Stromal cell of bone marrow (primary cell): ENCODE results near the gene TUBB4B.
"Not testable (repeated sequence)": the region's sequence is repeated elsewhere in the genome, so short reads cannot be mapped to it uniquely, and the experiment has no call there.

Source experiments
- DNase-seq: peaks from one replicate; pipeline ENCODE4 v3.0.0-alpha.2; 2012; ENCODE audit warnings: low read depth

The TUBB4B gene

DNA sequence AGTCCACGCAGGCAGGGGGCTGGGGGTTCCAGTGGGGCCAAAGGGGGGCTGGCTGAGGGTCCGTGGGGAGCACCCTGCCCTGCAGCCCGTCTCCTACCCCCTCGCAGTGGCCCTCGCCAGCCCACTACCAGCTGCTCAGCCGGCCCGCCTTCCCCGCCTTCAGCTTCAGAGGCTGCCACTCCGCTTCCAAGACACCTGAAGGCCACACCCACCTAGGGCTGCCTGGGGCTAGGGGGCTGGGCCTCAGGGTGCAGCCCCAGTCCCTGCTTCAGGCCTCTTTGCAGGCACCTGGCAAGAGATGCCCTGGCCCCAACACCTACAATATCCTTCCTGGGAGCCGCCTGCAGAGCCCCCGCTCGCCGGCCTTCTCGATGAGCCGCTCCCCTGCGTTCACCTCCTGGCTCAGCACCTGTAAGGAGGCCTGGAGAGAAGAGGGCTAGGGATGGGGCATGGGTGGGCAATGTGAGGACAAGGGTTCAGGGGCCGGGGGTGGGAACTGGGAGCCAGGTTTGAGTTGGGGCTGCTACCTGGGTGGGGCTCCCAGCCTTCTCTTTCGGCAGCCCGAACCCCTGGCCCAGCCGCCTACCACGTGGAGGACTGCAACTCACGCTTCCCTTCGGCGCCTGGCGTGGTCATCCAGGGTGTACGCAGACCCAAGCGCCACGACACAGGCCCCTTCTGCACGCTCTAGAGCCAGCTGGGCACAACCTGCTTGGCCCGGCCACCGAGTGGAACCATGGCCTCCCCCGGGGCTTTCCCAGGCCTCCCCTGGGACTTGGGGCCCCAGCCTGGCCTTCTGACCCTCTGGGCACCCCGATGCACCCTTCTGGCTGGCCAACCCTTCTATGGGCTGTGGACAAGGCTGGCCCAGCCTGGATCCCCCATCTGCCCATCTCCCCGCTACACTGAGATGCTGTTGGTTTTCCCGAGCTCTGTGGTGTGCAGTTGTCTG, 11.7 kb downstream of the TUBB4B start:
- DNase-seq = no peak

DNA sequence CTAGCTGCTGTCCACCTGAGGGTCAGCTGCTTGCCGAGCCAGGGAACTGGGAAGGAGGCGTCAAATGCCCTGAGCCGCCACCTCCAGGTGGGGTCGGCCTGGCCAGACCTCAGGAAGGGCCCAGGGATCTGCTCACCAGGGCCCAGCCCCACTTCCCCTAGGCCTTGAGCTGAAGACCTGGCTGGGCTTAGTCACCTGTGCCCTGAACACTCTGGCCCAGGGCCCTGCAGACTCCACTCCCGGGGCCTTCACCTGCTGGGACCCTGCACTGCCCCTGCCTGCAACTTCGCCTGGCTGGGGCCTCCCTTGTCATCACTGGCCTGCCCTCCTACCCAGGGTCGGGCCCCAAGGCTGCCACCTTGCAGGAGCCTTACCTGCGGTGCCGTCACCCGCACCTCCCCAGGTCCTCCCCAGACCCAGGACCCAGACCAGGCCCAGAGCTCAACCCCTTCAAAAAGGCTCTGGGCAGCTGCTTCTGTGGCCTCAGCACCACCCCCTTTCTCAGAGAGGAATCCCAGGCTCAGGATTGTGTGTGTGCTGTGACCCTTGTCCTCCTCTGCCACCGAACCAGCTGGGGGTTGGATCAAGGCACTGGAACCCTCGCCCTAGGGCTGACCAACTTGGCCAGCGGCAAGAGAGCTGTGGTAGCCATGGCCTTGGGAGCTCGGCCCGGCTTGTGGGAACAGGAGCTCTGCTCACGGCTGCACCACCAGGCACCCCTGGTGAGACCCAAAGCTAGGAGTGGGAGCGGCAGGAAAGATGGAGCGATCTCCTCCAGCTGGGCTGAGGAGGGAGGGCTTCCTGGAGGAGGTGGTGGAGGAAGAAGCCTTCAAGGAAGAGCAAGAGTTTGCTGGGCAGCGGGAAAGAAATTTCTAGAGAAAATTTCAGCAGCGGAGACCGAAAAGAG, 12.9 kb downstream of the TUBB4B start:
- DNase-seq = no peak

DNA sequence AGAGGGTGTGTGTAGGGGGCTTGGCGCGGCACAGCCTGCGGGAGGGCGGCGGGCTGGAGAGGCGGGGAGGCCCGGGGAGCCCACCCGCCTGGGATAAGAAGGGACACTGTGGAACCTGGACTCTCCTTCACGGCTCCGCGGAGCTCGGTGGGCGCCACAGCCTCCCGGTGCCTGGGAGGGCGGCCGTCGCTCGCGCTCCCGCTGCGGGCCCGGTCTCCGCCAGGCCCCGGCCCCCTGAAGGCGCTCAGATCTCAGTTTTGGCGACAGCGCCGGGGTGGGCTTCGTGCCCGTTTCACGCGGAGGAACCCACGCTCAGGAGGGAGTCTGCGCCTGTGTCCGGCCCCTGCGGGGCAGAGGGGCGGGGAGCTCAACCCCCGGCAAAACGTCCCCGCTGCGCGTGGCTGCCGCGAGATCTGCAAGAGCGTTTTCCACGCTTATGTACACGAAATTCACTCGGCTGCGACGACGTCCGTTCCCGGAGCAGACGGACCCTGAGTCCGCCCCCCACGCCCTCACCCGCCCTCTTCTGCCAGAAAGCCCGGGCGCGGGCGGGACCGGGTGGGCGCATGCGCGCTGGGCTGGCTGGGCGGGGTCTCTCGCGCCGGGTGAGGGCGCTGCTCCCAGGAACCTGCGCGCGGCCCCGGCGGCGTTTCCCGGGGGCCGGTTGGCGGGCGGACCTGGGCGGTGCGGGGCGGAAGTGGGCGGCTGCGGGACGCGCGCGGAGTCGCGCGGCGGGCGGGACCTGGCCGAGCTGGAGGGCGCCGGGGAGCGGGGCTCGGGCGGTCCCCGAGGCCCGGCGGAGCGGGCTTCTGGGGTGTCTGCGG, 13.7 kb downstream of the TUBB4B start, which contains the start of gene NELFB:
TSS of gene NELFB (plus strand) at position 704 of the 824 bp plus-strand sequence.
- peak; percentile 74 for DNase-seq

DNA sequence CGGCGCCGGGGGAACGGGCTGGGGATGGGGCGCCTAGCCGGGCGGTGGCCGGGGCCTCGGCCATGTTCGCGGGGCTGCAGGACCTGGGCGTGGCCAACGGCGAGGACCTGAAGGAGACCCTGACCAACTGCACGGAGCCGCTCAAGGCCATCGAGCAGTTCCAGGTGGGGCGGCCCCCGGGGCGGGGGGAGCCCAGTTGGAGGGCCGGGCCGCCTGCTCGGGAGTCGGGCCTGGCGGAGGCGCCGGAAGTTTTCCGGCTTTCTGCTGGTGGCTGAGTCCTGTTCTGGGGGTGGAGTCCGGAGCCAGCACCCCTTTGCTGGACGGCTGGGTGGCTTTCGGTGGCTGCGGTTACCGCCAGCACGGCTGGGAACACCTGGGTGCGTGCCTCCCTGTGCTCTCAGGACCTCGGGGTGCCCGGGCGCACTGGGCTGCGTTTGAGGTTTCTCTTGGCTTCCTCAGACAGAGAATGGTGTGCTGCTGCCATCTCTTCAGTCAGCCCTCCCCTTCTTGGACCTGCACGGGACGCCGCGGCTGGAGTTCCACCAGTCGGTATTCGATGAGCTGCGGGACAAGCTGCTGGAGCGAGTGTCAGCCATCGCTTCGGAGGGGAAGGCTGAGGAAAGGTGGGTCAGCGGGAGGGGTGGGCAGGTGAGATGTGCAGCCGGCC, 14.5 kb downstream of the TUBB4B start:
- DNase-seq = no peak

DNA sequence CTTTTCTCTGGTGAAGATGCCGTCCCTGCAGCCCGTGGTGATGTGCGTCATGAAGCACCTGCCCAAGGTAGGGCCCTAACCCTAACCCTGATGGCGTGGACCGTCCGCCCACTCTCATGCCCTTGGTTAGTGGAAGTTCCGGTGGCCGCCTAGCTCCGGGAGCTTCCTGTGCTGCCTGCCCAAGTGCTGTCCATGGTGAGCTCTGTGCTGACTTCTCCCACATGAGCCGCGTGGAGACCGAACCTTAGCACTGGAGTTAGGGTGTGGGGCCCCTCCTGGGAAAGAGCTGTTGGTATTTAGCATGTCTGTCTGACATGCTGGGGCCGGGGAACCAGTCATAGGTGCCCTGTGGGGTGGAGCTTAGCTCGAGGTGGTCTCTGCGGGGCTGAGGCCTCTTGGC, 15.3 kb downstream of the TUBB4B start:
- DNase-seq = no peak

DNA sequence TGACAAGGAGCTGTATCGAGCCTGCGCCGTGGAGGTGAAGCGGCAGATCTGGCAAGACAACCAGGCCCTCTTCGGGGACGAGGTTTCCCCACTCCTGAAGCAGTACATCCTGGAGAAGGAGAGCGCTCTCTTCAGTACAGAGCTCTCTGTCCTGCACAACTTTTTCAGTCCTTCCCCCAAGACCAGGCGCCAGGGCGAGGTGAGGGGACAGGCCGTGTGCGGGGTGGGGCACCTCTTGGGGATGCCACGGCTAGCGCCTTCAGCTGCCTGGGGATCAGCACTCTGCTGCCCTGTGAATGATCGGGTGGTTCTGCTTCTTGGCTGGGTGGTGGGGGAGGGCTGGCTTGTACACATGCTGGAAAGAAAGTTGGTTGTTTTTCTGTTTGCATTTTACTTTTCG, 15.8 kb downstream of the TUBB4B start:
- no peak for DNase-seq

DNA sequence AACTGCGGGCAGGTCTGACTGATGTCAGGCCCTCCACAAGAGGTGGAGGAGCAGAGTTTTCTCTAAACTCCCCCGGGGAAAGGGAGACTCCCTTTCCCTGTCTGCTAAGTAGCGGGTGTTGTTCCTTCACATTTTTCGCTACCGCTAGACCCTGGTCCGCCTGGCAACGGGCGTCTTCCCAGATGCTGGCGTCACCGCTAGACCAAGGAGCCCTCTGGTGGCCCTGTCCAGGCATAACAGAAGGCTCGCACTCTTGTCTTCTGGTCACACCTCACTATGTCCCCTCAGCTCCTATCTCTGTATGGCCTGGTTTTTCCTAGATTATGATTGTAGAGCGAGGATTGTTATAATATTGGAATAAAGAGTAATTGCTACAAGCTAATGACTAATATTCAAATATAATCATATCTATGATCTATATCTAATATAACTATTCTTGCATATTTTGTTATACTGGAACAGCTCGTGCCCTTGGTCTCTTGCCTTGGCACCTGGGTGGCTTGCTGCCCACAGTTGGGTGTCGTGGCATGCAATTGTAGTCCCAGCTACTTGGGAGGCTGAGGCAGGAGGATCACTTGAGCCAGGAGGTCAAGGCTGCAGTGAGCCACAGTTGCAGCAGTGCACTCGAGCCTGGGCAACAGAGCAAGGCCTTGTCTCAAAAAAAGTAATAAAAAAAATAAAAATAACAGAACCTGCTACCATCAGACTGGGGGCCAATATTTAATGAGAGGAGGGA, 21.3 kb downstream of the TUBB4B start:
- not testable (repeated sequence) for DNase-seq

DNA sequence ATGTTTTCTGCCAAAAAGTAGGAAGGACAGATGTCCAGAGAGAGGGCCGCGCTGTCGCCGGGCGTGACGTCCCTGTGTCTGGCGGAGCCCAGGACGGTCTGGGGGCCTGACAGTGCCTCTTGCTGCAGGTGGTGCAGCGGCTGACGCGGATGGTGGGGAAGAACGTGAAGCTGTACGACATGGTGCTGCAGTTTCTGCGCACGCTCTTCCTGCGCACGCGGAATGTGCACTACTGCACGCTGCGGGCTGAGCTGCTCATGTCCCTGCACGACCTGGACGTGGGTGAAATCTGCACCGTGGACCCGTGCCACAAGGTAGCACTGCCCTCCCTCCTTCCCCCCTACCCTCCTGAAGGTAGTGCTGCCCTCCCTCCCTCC, 21.8 kb downstream of the TUBB4B start:
- DNase-seq = no peak

DNA sequence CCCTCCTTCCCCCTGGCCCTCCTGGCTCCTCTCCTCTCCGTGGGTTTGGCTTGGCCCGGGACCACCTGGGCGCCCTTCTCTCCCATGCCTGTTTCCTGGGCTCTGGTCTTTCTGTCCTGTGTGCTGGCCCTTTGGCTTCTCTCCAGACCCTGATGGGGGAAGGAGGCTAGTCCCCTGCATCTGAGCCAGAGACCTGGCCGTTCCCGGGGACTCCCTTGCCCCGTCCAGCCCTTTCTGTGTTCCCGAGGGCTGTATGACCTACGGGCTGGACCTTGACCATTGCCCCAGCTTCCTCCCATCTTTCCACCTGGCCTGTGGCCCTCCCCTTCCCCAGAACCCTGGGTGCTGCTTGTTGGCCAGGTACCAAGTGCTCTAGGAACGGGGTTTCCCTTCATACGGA, 22.4 kb downstream of the TUBB4B start:
- DNase-seq = no peak

DNA sequence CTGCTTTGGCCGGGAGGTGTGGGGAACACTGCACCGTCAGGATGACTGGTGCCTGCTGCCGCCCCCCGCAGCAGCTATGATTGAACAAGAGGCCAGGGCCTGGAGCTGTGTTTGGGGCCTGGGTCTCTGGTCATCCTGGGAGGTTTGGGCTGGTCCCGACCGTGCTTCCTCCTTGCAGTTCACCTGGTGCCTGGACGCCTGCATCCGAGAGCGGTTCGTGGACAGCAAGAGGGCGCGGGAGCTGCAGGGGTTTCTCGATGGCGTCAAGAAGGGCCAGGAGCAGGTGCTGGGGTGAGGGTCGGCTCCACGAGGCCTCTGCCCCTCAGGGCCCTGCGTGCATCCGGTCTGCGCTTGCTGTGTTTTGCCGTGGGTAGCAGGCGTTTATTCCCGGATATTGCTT, 23.0 kb downstream of the TUBB4B start:
- no peak for DNase-seq

DNA sequence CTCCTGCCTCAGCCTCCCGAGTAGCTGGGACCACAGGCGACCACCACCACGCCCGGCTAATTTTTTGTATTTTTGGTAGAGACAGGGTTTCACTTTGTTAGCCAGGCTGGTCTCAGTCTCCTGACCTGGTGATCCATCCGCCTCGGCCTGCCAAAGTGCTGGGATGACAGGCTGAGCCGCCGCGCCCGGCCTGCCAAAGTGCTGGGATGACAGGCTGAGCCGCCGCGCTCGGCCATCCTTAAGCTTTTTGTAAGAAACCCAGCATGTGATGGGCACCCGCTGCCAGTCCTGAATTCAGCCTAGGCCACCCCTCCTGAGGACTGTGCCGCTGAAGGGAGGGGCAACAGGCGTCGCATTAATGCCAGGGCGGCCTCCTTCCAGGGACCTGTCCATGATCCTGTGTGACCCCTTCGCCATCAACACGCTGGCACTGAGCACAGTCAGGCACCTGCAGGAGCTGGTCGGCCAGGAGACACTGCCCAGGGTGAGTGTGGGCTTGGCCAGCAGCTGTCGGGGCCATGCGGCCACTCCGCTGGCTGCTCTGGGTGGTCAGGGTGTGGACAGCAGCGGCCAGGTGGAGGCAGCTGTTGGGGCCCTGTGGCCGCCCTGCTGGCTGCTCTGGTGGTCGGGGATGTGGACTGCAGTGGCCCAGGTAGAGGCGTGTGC, 24.5 kb downstream of the TUBB4B start:
- DNase-seq = no peak

DNA sequence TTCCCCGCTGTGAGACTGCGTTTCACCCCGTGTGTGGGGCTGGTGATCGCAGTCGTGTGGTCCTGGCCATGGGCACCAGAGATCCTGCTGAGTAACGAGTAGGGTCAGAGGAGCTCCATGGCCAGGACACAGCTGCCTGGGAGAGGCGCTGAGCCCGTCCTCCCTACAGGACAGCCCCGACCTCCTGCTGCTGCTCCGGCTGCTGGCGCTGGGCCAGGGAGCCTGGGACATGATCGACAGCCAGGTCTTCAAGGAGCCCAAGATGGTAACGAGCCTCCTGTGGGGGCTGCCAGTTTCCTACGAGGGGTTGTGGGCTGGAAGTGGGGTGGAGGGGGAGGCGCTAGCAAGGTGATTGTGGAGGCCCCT, 25.1 kb downstream of the TUBB4B start:
- DNase-seq = no peak

DNA sequence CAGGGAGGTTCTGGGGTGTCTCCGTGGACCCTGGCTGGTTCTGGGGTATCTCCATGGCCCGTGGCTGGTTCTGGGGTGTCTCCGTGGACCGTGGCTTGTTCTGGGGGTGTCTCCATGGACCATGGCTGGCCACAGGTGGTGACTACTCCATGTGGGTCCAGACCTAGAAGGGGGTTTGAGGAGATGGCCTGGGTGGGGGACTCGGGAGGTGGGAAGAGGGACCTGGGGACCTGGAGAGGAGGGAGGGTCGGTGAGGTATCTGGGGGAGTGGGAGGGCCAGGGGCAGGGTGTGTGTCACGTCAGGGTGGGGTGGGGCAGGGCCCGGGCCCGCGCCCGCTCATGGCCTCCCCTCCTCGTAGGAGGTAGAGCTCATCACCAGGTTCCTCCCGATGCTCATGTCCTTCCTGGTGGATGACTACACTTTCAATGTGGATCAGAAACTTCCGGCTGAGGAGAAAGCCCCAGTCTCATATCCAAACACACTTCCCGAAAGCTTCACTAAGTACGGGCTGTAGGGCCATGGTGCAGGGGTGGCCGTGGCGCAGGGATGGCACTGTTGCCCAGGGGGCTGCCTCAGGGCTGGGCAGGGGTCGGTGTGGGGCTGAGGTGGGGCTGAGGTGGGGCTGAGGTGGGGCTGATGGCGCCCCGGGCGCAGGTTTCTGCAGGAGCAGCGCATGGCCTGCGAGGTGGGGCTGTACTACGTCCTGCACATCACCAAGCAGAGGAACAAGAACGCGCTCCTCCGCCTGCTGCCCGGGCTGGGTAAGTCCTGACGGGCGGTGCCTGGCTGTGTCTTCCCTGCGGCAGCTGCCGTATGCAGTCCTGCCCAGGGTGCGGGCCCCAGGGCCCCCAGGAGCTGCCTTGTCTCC, 25.7 kb downstream of the TUBB4B start:
- no peak for DNase-seq

DNA sequence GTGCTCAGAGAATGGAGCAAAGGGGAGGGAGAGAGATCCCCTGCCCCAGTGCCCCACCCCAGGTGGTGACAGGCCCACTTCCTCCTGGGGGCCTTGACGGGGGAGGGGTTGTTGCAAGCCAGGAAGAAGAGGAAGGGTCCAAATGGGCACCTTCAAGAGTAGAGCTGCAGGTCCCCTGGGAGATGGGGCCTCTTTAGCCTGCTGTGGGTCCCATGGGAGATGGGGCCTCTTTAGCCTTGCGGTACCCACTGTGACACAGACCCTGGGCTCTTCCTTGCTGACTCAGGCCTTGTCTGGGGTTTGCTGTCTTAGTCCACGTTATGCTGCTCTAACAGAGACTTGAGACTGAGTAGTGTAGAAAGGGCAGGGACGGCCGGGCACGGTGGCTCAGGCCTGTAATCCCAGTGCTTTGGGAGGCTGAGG, 26.9 kb downstream of the TUBB4B start:
- no peak for DNase-seq

DNA sequence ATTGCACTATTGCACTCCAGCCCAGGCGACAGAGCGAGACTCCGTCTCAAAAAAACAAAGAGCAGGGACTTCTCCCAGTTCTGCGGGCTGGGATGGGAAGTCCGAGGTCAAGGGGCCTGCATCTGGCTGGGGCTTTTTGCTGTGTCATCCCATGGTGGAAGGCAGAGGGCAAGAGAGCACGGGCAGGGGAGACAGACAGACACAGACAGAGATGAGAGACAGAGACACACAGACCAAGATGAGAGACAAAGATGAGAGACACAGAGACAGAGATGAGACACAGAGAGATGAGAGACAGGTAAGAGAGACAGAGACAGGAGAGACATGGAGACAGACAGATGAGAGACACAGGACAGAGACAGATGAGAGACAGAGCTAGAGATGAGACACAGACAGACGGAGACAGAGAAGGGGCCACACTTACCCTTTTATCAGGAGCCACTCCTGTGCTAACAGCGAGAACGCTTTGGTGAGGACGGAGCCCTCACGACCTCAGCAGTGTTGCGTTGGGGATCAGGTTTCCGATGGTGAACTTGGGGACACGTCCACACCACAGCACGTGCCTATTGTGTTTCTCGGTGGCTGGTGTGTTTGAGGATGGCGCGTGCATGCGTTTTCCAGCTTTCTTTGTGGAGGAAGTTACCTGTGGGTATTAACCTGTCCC, 27.6 kb downstream of the TUBB4B start:
- no peak for DNase-seq

DNA sequence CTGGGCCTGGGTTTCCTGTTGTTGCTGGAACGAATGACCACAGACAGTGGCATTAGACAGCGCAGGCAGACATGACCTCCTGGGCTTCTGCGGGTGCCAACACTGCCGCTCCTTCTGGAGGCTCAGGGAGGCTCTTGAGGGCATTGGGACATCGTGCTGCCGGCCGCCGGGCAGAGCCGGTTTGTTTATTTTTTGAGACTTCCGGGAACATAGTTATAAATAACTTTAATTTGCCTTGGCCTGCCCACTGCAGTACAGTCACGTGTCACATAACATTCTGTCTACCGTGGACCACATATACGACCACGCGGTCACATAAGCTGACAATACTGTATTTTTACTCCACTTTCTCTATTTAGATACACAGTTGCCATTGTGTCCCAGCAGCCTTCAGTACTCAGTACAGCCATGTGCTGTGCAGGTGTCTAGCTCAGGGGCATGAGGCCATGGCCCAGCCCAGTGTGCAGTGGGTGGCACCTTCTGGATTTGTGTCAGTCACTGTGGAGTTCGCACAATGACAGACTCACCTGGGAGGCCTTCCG, 28.2 kb downstream of the TUBB4B start:
- DNase-seq = no peak

DNA sequence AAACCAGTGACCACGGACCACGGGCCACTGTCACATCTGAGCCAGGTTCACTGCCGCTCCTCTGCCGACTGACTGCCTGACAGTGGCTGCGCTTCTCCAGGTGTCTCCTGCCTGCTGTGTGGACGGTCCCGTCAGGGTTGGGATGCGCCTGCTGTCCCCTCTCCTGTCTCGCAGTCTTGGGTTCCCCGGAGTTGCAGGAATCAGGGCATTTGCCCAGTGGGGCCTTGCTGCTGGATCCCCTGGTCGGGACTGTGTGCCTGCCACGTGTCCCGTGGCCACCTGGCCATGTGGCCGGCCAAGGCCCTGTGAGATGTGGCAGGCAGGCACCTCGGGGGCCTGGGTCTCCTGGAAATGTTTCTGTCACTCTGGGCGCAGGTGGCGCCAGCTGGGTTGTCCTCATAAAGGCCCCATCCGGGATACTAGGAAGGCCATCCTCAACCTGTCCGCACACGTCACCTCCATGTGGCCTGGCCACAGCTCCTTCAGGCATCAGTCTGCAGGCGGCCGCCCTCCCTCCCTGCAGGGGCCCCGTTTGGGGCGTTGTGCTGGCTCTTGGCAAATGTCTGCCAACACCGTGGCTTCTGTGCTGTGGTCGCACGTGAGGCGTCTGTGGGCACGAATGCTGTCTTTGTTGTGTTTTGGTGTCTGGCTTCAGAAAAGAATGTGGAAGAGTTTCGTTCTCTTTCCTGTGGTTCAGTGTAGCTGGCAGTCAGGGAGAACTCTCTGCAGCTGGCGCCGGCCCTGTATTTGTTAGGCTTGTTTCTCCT, 30.0 kb downstream of the TUBB4B start:
- DNase-seq = no peak

DNA sequence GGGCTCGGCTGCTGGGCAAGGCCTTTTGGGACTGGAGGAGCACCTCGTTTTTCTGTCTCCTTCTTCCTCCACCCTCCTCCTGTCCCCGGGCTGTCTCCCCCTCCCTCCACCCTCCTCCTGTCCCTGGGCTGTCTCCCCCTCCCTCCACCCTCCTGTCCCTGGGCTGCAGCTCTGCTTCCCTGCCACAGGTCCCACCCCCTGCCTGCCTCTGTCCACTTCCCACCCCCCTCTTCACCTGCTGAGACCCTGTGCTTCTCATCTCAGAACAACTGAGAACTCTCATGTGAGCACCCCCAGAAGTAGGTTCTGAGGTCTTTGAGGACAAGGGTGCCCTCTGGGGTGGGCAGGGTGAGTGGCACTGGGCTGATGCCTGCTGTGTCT, 30.6 kb downstream of the TUBB4B start:
- DNase-seq = no peak
